ENCODE results near the gene CDKN2AIP.

The CDKN2AIP gene, protein sequence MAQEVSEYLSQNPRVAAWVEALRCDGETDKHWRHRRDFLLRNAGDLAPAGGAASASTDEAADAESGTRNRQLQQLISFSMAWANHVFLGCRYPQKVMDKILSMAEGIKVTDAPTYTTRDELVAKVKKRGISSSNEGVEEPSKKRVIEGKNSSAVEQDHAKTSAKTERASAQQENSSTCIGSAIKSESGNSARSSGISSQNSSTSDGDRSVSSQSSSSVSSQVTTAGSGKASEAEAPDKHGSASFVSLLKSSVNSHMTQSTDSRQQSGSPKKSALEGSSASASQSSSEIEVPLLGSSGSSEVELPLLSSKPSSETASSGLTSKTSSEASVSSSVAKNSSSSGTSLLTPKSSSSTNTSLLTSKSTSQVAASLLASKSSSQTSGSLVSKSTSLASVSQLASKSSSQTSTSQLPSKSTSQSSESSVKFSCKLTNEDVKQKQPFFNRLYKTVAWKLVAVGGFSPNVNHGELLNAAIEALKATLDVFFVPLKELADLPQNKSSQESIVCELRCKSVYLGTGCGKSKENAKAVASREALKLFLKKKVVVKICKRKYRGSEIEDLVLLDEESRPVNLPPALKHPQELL

DNA sequence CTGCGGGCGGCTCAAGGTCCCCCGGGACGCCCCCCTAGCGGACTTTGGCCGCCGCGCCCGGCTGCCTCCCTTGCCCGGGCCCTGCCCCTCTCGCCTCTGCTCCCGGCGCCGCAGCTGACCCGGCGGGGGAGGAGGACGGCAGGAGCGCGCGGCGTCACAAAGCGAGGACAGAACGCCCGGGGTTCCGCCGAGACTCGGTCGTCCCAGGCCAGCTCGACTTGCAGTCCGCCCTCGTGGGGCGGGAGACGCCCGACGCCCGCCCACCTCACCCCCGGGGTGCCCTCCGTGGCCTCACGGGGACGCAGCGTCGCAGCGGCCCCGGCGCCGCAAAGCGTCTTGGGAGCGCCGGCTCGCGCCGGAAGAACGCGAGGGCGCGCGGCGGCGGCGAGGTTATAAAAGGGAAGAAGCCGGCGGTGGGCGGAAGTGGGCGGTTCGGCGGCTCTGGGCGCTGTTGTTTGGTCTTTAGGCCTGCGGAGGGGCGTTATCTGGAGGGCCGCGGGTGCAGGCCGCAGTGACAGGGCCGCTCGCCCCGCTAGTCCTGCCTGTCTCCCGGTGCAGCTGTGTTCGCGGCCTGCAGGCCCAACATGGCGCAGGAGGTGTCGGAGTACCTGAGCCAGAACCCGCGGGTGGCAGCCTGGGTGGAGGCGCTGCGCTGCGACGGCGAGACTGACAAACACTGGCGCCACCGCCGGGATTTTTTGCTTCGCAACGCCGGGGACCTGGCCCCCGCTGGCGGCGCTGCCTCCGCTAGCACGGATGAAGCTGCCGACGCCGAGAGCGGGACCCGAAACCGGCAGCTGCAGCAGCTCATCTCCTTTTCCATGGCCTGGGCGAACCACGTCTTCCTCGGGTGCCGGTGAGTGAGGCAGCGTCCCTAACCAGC lies at the start of gene CDKN2AIP:
Gene CDKN2AIP, plus strand, starts transcription at position 423 of the 883 bp plus-strand sequence. Its CDS starts 162 bp downstream, at position 585.
- DNase-seq: peak; percentile 93

DNA sequence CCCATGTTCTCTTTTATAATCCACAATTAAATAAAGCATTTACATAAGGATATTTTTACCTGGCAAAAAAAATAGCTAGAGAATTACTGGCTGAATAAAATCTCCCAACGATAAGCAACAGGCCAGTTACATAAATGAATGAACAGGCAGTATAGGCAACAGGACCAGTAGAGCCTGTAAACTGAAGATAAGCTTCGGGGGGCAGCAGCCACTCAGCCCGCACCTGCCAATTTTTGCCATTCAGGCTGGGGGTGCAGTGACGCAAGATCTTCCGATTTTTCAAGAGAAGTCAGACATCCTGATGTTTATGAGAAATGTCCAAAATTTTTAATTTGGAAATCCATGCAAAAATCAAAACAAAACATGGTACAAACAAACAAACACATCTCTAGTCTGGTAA lies 49.0 kb upstream of the CDKN2AIP start:
- DNase-seq: no peak

DNA sequence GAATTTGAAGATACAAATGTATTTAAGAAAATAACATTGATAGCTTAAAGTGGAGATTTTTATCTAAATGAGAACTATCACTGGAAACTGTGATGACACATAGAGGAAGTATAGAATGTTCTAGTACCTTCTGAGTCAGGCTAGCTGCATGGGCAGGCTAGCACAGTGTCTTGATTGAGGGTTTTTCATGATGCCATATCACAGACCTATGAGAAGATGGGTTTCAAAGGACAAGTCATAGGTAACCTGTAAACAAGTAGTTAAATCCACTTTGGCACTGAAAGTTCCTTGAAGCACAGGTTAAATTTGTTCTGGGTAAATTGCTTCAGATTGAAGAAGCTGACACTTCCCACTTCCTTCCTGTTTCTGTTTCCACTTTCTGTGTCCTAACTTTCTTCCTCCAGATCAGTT lies 48.2 kb upstream of the CDKN2AIP start:
- DNase-seq: no peak

DNA sequence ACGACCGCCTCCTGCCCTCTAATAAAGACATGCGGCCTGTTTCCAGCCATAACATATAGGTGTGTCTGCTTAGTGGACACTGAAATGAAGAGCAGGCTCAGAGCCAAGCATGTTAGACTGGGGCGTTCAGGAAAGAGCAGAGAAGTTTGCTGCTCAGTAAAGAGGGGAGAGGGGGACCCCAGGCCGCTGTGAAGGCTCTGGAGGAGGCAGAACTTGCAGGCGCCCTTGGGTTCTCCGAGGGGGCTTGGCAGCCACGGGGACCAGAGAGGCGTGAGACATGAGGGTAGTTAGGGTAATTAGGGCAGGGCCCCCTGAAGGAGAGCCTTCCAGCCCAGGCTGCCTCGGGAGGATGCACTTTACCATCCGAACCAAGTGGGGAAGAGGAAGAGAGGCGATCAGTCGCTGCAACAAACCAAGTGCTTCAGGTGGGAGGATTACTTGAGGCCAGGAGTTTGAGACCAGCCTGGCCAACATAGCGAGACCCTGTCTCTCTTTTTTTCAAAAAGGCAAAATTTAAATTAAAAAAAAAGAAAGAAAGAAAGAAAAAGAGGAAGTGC lies 46.6 kb upstream of the CDKN2AIP start:
- no peak for DNase-seq

DNA sequence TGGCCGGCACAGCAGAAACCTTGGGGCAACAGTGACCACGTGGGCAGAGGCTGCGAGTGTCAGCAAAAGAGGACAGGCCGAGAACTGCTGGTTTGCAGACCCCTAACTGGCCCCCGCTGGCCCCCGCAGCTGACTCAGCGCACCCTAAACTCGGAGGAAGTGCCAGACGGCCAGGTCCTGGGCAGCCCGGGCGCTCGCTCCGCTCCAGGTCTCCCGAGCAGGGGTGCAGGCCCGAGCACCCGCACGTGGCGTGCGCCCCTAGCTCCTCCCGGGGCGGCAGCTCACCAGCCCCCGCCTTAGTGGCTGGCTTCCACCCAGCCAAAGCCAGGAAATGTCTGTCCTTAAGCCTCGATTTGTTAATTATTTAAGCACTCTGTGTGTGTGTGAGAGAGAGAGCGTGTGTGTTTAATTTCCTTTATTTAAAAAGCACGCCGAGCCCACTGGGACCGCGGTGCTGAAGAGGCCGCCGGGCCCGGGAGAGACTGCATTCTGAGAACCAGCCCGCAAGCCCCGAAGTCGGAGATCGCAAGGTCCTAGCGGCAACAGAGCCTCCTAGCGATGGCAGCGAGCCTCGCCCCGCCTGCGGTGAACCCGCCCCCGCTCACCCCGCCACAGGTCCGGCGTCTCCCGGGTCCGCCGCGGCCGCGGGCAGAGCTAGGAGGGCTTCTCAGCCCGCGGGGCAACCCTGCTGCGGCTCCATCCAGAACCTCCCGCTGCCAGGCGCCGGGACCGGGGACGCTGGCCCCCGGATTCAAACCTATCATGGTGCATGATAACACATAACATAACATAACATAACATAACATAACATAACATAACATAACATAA lies 45.9 kb upstream of the CDKN2AIP start:
- DNase-seq: peak; percentile 58

DNA sequence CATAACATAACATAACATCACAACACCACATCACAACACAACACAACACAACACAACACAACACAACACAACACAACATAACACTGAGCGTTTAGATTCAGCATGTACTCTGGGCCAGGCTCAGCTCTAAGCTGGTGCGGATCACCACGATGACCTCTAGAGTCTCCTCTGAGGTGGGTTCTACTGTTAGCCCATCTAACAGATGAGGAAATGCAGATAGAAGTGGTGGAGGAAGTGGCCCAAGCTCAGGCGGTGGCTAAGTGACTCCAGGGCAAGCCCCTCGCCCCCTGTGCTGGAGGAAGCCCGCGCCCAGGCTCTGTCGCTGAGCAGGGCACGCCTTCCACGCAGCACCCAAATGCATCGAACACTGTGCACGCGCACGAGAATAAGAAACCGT lies 45.3 kb upstream of the CDKN2AIP start:
- DNase-seq: no peak

DNA sequence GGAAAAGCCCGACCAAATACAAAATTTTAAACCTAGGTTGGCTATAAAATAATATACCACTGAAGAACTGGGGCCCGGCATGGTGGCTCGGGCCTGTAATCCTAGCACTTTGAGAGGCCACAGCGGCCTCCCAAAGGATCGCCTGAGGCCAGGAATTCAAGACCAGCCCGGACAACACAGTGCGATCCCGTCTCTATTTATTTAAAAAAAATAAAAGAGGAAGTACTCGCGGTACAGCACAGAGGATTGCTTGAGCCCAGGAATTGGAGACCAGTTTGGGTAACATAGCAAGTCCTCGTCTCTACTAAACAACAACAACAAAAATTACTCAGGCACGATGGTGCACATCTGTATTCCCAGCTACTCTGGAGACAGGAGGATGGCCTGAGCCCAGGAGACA lies 44.8 kb upstream of the CDKN2AIP start:
- no peak for DNase-seq

DNA sequence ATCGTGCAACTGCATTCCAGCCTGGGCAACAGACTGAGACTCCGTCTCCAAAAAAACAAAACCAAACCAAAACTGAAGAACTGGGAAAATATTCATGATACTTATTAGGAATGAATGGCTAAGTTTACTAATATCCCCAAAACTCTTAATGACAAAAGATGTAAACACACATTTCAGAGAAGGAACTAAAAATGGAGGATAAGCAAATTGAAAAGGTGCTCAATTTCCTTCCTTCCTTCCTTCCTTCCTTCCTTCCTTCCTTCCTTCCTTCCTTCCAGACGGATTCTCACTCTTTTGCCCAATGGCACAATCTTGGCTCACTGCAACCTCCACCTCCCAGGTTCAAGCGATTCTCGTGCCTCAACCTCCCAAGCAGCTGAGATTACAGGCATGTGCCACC lies 44.4 kb upstream of the CDKN2AIP start:
- DNase-seq: no peak

DNA sequence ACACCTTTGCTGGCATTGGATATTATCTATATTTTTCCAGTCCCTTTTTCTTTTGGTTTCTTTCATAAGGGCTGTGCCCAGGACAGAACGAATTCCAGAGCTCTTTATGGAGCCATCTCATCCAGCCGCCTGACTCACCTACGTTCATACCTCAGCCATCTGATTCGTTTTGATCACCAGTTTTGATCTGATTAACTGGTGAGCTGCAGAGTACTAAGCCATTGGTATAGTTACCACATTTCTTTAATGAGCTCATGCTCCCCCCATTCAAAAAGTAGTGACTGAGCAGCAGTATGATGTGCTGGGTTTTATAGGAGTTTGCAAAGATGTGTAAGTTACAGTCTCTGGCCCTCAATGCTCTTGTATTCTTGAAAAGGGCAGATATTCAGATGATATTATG lies 43.0 kb upstream of the CDKN2AIP start:
- DNase-seq: no peak

DNA sequence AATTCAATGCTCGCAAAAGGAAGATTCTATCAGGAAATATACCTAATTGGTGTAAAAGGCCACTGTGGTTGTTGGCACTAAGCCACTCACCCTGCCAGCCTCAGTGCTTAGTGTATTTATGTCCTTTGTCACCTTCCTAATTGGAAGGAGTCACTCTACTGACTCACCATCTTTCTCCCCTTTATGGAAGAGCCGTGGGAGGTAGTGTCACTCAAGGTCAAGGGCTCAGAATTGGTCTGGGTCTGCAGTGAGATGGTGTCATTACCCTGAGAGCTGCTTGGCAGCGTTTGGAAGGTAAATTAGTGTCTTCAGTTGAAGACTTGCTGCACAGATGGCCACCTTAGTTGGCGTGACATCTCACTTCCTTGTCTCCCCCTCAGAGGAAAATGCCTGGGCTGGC lies 41.7 kb upstream of the CDKN2AIP start:
- DNase-seq: no peak

DNA sequence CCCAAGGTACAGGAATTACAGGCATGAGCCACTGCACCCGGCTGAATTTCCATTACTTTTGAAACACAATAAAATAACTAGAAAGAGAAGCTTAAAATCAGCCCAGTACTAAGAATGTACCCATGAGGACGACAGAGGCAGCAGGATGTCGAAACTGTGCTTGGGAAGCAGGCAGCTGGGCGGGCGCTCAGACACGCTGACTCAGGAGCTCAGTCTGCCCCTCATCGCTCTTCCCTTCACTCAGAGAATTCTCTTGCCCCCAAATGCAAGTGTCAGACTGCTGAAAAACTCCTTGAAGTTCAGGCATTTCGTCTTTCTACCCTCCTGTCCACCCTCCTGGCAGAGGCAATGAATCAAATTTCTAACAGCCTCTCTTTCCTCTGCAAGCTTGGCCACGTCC lies 41.0 kb upstream of the CDKN2AIP start:
- no peak for DNase-seq

DNA sequence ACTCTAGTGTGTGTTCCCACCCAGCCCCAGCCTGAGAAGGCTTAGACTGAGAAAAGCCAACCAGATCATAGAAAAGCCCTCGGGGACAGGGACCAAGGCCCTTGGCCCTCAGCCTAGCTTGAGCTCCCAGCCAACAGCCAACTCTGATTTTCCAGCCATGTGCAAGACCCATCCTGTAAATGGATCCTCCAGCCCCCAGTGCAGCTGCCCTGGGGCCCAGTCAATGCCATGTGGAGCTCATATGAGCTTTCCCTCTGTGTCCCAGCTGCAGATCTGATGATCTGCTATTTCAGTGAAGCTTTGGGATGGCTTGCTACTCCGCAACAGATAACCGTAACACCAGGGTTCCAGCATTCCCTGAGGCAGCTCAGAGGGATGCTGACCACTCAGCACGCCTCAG lies 40.5 kb upstream of the CDKN2AIP start:
- DNase-seq: no peak

DNA sequence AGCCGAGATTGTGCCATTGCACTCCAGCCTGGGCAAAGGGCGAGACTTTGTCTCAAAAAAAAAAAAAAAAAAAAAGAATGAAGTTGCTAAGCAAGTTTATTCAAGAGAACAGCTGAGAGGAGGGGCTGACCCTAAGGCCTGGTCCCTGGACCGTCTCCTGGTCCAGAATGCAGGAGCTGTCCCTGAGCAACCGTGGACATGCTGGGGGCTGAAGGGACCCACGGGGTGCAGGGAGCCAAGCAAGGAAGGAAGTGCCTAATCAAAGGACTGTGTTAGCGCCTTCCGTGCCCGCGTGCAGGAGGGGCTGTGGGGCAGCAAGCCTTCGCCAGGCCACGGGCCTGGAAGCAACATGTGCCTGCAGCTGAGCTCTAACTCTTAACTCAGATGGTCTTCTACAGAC lies 39.1 kb upstream of the CDKN2AIP start:
- no peak for DNase-seq

DNA sequence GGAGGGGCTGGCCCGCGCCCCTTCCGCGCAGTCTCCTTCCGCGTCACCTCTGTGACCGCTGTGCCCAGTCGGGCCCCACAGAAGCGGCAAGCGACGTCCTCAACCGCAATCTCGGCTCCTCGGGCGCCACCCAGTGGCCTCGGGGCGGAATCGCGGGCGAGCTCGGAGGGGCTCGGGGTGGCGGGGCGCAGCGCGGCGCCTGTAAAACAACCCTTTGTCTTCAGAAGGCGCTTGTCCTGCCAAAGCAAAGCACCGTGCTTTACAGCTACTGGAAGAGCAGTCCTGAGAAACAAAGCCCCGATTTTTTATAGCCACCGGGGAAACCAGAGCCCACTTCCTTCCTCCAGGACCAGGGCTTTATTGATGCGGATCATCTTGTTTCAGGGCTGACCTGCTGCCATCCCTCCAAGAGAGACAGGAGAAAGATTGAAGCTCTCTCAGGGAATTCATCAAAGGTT lies 37.3 kb upstream of the CDKN2AIP start:
- peak; percentile 87 for DNase-seq

DNA sequence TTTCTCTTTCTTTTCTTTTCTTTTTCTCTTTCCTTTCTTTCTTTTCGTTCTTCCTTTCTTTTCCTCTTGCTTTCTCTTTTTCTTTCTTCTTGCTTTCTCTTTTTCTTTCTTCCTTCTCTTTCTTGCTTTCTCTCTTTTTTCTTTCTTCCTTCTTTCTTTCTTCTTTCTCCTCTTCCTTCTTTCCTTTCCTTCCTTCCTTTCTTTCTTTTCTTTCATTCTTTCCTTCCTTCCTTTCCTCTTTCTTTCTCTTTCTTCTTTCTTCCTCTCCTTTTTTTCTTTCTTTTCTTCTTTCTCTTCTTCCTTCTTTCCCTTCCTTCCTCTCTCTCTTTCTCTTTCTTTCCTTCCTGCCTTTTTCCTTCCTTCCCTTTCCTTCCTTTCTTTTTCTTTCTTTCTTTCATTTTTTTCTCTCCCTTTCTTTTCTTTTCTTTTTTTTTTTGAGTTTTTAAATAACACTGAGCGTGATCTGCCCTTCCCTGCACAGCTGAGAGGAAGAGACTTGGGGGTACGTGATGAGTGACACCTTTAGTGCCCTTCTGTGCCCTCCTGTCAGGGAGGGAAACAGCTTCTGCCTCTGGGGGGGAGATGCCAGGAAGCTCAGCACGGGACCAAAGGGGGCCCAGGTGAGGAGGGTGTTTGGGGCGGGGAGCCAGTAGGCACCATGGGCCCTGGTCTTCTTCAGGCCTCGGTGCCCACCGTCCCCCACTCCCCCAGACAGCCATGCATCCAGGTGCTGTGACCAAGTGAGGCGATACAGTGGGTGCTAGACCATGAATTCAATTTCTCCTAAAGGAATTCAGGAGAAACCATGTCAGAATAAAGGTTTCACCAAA lies 36.6 kb upstream of the CDKN2AIP start:
- no peak for DNase-seq

DNA sequence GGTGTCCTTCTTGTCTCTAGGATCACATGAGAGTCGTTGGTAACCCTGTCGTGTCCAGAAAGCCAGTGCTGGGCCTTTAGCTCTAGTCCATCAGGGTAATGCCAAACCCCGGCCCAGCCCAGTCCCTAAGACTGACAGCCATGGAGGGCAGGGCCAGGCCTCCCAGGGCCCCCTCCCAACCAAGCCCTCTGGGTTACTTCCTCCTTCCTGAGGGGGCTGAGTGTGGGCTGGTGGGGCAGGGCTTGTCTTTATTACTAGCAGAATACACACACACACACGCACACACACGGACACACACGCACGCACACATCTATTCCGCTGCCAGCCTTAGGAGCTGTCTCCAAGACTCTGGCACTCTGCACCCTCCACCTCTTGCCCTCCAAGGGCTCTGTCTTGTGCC lies 35.6 kb upstream of the CDKN2AIP start:
- DNase-seq: no peak

DNA sequence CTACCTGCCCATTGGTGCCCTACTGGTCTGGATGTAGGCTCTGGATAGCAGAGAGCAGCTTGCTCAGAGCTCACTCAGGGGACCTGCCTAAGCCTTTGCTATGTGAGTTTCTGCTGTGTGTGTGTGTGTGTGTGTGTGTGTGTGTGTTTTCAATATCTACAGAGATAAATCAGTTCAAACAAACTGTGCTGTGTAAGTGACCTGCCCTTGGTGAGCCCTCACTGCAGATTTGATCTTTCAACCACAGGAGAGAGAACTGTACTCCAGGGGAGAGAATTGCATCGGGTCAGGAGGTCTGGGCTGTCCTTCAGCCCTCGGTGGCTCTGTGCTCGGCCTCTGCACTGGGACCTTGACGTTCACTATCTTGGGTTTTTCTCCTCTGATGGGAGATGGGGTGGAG lies 35.0 kb upstream of the CDKN2AIP start:
- no peak for DNase-seq

DNA sequence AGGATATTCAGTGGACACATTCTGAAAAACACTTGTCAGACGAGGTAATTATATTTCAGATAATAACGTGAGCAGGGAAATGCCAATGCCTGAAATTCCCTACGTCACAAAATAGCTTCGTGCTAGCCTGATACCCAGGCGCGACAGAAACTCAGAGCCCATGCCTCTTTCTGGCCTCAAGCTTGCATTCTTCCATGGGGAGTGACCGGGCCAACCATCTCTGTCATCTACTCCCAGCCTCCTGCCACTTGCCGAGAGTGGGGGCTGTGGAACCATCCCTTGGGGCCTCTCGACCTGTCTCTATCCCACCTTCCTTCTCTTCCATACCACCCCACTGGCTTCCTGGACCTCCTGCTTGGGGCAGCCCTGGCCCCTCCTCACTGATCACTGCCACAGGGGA lies 34.5 kb upstream of the CDKN2AIP start:
- DNase-seq: no peak

DNA sequence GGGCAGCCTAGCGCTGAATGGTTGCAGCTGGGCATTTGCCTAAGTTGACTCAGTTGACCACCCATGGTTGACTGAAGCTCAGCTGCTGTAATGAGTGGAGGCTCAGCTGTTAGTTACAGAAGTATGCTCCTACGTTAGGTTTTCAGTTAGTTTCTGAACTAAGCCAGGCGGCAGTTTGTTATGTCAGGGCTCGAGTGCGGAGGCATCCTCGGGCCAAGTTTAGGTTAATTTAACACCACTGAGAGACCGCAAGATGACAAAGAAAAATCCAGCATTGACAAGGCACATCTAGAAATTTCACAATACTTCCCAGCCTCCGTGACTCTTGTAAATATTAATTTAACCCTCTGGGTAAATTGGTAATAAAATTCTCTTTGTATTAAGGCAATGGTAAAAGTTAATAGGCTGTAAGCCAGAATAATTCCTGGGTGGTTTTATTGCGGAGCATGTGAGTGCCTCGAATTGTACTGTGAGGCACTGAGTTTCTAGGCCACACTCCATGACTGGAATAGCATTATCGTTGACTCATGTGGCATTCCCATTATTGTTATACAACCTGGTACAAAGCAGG lies 33.1 kb upstream of the CDKN2AIP start:
- no peak for DNase-seq

DNA sequence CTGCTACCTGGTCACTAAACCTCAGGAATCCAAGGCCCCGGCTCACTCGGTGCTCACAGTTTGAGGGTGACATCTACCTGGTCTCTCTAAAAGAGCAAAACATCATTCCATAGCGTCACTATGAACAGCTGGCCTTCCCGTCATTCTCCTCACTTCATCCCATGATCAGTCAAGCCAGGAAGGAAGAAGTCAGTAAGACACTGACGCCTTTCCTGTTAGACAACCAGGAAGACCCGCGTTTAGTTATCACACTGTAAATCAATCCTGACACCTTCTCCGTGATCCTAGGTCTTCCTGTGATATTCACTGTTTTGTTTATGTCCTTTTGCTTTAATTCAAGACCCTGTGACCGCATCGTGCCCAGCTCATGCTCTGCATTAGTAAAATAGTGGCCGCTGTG lies 31.6 kb upstream of the CDKN2AIP start:
- DNase-seq: no peak
